Sigmoid colon (tissue), 4 donors: ENCODE measurements around the gene SPATA31E1.

Experiments used
- EP300 ChIP-seq, 4 donors: sonication (generic); formaldehyde crosslinking; IDR thresholded peaks; one replicate each; pipeline ENCODE4 v1.6.1; 2017; ENCODE audit warnings: antibody characterized with exemption in 4 of 4
- POLR2A ChIP-seq, 2 donors: fragments of 450-650 bp; IDR thresholded peaks; one replicate each; pipeline ENCODE4 v1.6.1; 2016; ENCODE audit warnings: antibody characterized with exemption in 2 of 2, mild to moderate bottlenecking in 2 of 2, moderate library complexity in 2 of 2
- POLR2AphosphoS5 ChIP-seq, 4 donors: sonication (generic); formaldehyde crosslinking; IDR thresholded peaks; one replicate each; pipeline ENCODE4 v1.6.1; 2017; ENCODE audit warnings: antibody characterized with exemption in 4 of 4
- TF ChIP-seq, protein P1 (sequence below), 4 experiments: fragments of 450-650 bp in 3 of 4; fragments of 200-600 bp in 1 of 4; IDR thresholded peaks; one replicate each; pipeline ENCODE4 v1.5.1; 2016 to 2019; ENCODE audit warnings: antibody characterized with exemption in 4 of 4, mild to moderate bottlenecking in 3 of 4, moderate library complexity in 2 of 4

DNA sequence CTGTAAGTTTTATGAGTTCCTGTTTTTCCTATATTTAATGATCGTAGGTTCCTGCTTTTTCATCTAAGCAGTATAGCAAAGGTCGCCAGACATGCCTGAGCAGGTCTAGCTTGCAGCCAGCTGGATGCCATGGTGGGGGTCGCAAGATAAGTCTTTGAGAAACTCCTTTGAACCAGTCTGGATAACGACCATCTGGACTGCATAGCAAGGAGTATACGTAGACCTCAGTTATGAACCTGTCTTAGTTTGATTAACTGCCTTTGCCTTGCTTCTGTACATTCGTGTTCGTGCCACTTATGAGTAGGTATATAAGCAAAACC lies 8.4 kb upstream of the SPATA31E1 start:
- TF ChIP-seq, protein P1, sequence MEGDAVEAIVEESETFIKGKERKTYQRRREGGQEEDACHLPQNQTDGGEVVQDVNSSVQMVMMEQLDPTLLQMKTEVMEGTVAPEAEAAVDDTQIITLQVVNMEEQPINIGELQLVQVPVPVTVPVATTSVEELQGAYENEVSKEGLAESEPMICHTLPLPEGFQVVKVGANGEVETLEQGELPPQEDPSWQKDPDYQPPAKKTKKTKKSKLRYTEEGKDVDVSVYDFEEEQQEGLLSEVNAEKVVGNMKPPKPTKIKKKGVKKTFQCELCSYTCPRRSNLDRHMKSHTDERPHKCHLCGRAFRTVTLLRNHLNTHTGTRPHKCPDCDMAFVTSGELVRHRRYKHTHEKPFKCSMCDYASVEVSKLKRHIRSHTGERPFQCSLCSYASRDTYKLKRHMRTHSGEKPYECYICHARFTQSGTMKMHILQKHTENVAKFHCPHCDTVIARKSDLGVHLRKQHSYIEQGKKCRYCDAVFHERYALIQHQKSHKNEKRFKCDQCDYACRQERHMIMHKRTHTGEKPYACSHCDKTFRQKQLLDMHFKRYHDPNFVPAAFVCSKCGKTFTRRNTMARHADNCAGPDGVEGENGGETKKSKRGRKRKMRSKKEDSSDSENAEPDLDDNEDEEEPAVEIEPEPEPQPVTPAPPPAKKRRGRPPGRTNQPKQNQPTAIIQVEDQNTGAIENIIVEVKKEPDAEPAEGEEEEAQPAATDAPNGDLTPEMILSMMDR (IDR thresholded peaks at IDR 0.05) = no peak
- TF ChIP-seq POLR2A (IDR thresholded peaks at IDR 0.05) = no peak
- TF ChIP-seq POLR2AphosphoS5 (IDR thresholded peaks at IDR 0.05) = no peak
- no peak for TF ChIP-seq EP300 (IDR thresholded peaks at IDR 0.05)
